ENCODE results near the gene CEMIP.

The CEMIP gene

DNA sequence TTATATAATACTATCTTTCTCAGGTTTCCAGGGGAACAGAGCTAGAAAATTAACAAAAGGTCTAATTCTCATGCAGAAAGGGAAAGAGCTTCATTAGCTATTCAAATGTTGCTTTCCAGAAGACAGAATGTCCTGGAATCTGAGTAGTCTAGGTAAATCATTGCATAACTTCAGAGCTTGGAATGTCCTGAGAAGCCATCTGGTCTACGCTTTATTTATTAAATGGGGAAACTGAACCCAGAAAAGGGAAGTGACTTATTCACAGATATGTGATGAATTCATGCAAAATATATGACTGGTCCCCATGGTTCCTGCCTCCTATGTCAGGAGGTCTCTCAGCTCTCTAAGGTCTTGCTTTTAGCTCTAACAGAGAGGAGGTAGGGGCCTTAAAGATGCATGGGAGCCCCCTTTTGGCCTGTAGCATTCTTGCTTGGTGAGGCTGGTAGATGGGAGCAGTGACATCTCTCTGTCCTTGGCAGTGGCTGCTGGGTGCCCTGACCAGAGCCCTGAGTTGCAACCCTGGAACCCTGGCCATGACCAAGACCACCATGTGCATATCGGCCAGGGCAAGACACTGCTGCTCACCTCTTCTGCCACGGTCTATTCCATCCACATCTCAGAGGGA, 99.2 kb downstream of the CEMIP start:
- ChIA-PET POLR2A (no interaction called here), CTCF (interaction anchor here (0.6 to 2.0 kb wide), 3 partner anchors 61 to 98 kb away, joined by 3 to 4 read pairs (median 3); no protein-coding TSS in a partner anchor)
- TF ChIP-seq ZNF664 (tag by site-specific recombination; IDR thresholded peaks at IDR 0.05) (no peak), ZFP37 (tag by site-specific recombination; IDR thresholded peaks at IDR 0.05) (no peak), ZNF266 (tag by site-specific recombination; IDR thresholded peaks at IDR 0.05; ENCODE audit: low read depth) (no peak), ZNF2 (tag by site-specific recombination; IDR thresholded peaks at IDR 0.05) (no peak), ZNF19 (tag by site-specific recombination; IDR thresholded peaks at IDR 0.05; ENCODE audit: low read depth) (no peak), ZNF394 (tag by site-specific recombination; IDR thresholded peaks at IDR 0.05; ENCODE audit: borderline replicate concordance) (no peak), ZNF776 (tag by site-specific recombination; IDR thresholded peaks at IDR 0.05; ENCODE audit: borderline replicate concordance) (no peak), ZNF629 (tag by site-specific recombination; IDR thresholded peaks at IDR 0.05) (no peak), ZNF433 (tag by site-specific recombination; IDR thresholded peaks at IDR 0.05; ENCODE audit: low read depth) (no peak), ZNF626 (tag by site-specific recombination; IDR thresholded peaks at IDR 0.05) (no peak), KLF9 (tag by site-specific recombination; IDR thresholded peaks at IDR 0.05; ENCODE audit: low read depth) (no peak), ZNF501 (tag by site-specific recombination; IDR thresholded peaks at IDR 0.05) (no peak), ZNF350 (tag by site-specific recombination; IDR thresholded peaks at IDR 0.05) (no peak), HOXD13 (CRISPR knock-in tag; IDR thresholded peaks at IDR 0.05; ENCODE audit: borderline replicate concordance) (no peak)
- TF ChIP-seq, protein P1, sequence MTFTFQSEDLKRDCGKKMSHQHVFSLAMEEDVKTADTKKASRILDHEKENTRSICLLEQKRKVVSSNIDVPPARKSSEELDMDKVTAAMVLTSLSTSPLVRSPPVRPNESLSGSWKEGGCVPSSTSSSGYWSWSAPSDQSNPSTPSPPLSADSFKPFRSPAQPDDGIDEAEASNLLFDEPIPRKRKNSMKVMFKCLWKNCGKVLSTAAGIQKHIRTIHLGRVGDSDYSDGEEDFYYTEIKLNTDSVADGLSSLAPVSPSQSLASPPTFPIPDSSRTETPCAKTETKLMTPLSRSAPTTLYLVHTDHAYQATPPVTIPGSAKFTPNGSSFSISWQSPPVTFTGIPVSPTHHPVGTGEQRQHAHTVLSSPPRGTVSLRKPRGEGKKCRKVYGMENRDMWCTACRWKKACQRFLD (tag by site-specific recombination; IDR thresholded peaks at IDR 0.05) = no peak
- TF ChIP-seq, protein P2, sequence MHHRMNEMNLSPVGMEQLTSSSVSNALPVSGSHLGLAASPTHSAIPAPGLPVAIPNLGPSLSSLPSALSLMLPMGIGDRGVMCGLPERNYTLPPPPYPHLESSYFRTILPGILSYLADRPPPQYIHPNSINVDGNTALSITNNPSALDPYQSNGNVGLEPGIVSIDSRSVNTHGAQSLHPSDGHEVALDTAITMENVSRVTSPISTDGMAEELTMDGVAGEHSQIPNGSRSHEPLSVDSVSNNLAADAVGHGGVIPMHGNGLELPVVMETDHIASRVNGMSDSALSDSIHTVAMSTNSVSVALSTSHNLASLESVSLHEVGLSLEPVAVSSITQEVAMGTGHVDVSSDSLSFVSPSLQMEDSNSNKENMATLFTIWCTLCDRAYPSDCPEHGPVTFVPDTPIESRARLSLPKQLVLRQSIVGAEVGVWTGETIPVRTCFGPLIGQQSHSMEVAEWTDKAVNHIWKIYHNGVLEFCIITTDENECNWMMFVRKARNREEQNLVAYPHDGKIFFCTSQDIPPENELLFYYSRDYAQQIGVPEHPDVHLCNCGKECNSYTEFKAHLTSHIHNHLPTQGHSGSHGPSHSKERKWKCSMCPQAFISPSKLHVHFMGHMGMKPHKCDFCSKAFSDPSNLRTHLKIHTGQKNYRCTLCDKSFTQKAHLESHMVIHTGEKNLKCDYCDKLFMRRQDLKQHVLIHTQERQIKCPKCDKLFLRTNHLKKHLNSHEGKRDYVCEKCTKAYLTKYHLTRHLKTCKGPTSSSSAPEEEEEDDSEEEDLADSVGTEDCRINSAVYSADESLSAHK (tag by site-specific recombination; IDR thresholded peaks at IDR 0.05) = no peak
- TF ChIP-seq, protein P3, sequence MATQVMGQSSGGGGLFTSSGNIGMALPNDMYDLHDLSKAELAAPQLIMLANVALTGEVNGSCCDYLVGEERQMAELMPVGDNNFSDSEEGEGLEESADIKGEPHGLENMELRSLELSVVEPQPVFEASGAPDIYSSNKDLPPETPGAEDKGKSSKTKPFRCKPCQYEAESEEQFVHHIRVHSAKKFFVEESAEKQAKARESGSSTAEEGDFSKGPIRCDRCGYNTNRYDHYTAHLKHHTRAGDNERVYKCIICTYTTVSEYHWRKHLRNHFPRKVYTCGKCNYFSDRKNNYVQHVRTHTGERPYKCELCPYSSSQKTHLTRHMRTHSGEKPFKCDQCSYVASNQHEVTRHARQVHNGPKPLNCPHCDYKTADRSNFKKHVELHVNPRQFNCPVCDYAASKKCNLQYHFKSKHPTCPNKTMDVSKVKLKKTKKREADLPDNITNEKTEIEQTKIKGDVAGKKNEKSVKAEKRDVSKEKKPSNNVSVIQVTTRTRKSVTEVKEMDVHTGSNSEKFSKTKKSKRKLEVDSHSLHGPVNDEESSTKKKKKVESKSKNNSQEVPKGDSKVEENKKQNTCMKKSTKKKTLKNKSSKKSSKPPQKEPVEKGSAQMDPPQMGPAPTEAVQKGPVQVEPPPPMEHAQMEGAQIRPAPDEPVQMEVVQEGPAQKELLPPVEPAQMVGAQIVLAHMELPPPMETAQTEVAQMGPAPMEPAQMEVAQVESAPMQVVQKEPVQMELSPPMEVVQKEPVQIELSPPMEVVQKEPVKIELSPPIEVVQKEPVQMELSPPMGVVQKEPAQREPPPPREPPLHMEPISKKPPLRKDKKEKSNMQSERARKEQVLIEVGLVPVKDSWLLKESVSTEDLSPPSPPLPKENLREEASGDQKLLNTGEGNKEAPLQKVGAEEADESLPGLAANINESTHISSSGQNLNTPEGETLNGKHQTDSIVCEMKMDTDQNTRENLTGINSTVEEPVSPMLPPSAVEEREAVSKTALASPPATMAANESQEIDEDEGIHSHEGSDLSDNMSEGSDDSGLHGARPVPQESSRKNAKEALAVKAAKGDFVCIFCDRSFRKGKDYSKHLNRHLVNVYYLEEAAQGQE (tag by site-specific recombination; IDR thresholded peaks at IDR 0.05) = no peak
- TF ChIP-seq, protein P4, sequence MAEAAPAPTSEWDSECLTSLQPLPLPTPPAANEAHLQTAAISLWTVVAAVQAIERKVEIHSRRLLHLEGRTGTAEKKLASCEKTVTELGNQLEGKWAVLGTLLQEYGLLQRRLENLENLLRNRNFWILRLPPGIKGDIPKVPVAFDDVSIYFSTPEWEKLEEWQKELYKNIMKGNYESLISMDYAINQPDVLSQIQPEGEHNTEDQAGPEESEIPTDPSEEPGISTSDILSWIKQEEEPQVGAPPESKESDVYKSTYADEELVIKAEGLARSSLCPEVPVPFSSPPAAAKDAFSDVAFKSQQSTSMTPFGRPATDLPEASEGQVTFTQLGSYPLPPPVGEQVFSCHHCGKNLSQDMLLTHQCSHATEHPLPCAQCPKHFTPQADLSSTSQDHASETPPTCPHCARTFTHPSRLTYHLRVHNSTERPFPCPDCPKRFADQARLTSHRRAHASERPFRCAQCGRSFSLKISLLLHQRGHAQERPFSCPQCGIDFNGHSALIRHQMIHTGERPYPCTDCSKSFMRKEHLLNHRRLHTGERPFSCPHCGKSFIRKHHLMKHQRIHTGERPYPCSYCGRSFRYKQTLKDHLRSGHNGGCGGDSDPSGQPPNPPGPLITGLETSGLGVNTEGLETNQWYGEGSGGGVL (tag by site-specific recombination; IDR thresholded peaks at IDR 0.05) = no peak

More for the DNA sequence above, 99.2 kb downstream of the CEMIP start:
- Histone ChIP-seq H3K4me1 (ENCODE audit: control insufficient read depth, insufficient read depth, low read length) (no peaks in the 10 kb centered on the region), H3K27ac (ENCODE audit: extremely low read depth, low read depth, low read length) (no peak overlapping the region), H3K36me3 (ENCODE audit: control insufficient read depth in 2 of 2, insufficient read depth in 1 of 2, low read length in 2 of 2) (no peaks in the 10 kb centered on the region), H3K9me3 (ENCODE audit: control insufficient read depth, insufficient read depth, low read depth, low read length) (no peaks in the 10 kb centered on the region), H3K4me3 (ENCODE audit: low read depth, low read length) (no peak overlapping the region)

Measured in HEK293 (cell line).